ENCODE measurements around the gene TSPAN17.
A peak's percentile ranks its signal among the peaks of the same experiment; 100 is the strongest.

The TSPAN17 gene

DNA sequence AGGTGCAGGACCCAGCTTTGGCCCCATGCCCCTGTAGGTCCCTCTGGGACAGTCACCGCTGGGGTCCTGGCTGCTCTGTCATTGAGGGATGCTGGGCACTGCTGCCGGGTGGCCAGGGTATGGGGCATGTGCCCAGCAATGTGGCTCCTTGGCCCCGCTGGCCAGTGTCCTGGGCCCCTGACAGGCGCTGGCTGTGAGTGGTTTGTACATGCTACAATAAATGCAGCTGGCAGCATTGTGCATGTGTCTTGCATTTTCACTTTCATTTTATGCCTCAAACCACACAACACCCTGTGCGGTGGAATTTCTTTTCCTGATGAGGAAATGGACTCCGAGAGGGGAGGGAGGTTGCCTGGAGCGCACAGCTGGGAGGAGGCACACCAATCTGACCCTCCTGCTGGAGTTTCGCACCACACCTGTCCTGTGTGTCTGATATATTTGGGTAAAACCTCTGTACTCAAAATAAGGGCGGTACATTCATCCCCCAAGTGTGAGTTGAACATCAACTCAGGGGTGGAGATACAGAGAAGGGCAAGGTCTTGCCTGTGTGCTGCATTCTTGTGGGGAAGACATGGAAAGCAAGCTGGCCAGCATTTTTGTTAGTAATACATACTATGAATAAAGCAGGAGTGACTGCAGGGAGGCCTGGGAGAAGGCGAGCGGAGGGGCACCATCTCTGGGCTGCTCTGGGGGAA, 11.7 kb downstream of the TSPAN17 start:
- DNase-seq (ENCODE audit: low read depth in 1 of 2, low spot score in 1 of 2): no peak

- no peak for DNase-seq (ENCODE audit: low read depth in 1 of 2, low spot score in 1 of 2)
These were observed 12.2 kb downstream of the TSPAN17 start for GRCh38 chr5:176659512-176659839.

DNA sequence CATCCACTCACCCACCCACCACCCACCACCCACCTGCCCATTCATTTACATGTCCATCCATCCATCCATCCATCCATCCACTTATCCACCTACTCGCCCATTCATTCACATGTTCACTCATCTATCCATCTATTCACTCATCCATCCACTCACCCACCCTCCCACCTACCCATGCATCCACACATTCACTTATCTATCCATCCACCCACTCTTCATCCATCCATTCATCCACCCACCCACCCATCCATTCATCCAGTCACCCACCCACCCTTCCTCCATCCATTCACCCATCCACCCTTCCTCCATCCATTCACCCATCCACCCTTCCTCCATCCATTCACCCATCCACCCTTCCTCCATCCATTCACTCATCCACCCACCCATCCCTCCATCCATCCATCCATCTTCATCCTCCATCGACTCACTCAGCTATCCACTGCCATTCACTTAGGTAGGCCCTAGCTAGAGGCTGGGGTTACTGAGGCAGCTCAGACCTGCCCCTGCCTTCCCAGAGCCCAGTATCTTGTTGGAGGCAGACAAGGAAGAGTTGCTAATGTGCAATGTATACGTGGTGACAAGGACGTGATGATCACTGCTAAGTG, 12.7 kb downstream of the TSPAN17 start:
- no peak for DNase-seq (ENCODE audit: low read depth in 1 of 2, low spot score in 1 of 2)

- DNase-seq (ENCODE audit: low read depth in 1 of 2, low spot score in 1 of 2): no peak
These were observed 13.2 kb downstream of the TSPAN17 start for GRCh38 chr5:176660530-176660859.

DNA sequence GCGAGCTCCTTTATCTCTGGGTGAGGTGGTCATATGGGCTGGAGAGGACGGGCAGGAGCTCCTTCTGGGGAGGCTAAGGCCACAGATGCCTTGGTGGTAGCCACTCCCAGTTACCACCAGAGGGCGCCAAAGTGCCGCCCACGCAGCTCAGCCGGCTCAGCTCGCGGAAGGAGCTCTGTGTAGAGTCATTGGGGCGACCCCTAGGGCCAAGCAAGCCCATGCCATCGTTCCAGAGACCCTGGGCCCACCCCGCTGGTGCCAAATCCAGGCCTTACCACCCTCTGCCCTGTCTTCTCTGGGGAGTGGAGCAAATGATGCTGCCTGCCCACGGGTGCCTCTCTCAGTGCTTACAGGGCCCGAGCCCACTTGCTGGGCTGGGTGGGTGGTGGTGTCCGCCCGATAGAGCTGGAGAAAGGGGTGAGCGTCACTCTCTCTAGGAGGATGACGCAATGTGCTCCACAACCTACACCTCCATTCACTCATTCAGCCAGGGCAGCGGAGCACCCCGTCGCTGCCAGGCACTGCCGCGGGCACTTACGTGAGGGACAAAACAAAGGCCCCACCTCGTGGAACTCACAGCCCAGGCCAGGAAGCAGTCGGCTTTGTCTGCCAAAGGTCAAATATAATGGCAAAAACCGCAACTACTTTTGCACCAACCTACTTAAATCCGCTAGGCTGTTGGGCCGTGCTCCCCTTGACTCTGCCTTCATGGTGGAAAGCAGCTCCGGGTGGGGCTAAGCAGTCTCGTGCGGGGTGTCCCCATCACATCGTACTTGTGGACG, 13.8 kb downstream of the TSPAN17 start:
- peak; percentile 56 to 74 for DNase-seq (ENCODE audit: low read depth in 1 of 2, low spot score in 1 of 2)

DNA sequence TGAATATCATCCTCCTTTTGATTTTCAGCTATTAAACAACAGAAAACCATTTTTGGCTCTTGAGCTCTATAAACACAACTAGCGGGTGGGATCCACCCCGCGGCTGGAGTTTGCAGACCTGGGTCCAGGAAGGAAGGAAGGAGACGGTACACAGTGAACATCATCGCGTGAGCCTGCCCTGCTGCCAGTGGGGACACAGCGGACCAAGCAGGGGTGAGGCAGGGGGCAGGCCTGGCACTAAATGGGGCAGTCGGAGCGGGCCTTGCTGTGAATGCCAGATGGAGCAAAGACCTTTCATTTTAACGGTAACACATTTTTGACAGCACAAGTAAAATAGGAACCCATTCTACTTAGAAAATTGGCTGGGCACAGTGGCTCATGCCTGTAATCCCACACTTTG, 14.4 kb downstream of the TSPAN17 start:
- DNase-seq (ENCODE audit: low read depth in 1 of 2, low spot score in 1 of 2): no peak

DNA sequence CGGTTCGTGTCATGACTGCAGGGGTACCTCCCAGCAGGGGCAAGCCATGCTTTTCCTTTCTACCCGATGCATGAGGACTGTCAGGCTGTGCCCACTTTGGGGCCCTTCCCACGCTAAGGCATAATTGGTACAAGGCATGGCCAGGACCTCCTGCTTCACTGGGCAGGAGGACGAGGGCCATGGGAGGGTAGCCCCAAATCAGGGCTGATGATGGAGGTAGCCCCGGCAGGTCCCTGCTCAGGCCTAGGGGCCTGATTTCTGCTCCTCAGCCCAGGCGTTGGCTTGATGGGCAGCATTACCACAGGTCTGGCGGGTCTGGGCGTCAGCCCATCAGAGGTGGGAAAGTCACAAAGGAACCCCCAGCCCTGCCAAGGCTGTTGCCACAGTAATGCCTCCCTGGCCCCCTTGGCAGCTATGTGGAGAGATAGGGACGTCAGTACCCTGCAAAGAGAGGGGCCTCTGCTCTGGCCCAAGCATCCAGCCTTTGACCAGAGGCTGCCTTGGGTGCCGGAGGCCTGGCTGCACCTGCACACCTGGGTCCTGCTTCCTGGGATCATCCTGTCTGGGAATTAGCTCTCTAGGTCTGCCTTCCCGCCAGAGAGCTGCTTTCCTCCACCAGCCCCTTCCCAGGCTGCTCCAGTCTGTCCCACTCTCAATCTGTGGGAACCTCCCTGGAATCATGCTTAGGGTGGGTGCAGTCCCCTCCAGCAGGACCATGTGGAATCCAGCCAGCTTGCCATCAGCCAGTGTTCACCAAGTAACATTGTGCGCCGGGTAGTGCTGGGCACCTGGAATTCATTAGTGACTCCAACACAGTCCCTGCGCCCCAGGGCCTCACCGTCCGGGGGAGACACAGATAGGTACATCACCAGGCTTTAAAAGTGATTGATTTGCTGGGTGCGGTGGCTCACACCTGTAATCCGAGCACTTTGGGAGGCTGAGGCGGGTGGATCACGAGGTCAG, 15.4 kb downstream of the TSPAN17 start:
- no peak for DNase-seq (ENCODE audit: low read depth in 1 of 2, low spot score in 1 of 2)

GRCh38 chr5:176663566-176663965, 16.3 kb downstream of the TSPAN17 start:
- DNase-seq (ENCODE audit: low read depth in 1 of 2, low spot score in 1 of 2): no peak

GRCh38 chr5:176664479-176664878, 17.2 kb downstream of the TSPAN17 start:
- DNase-seq (ENCODE audit: low read depth in 1 of 2, low spot score in 1 of 2): no peak

- no peak for DNase-seq (ENCODE audit: low read depth in 1 of 2, low spot score in 1 of 2)
These were observed 17.6 kb downstream of the TSPAN17 start for GRCh38 chr5:176664886-176665285.

- no peak for DNase-seq (ENCODE audit: low read depth in 1 of 2, low spot score in 1 of 2)
These were observed 18.2 kb downstream of the TSPAN17 start for GRCh38 chr5:176665517-176665916.

DNA sequence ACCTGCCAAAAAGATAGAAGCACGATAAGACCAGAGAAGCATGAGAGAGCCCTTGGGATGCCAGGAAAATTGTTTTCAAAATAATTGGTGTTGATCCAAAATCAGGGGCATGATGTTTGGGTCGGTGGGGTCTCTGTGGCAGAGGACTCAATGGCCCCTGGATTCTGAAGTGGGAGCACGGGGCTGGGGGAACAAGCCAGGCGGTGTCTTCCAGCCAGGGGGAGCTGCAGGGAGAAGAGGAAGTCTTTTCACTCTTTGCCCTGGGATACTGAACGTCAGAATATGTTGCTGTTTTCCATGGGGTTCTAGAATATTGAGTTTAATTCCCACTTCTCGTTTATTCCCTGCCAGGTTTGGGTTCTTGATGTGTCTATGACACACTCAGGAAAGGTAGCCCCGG, 20.4 kb downstream of the TSPAN17 start:
- DNase-seq (ENCODE audit: low read depth in 1 of 2, low spot score in 1 of 2): no peak

DNA sequence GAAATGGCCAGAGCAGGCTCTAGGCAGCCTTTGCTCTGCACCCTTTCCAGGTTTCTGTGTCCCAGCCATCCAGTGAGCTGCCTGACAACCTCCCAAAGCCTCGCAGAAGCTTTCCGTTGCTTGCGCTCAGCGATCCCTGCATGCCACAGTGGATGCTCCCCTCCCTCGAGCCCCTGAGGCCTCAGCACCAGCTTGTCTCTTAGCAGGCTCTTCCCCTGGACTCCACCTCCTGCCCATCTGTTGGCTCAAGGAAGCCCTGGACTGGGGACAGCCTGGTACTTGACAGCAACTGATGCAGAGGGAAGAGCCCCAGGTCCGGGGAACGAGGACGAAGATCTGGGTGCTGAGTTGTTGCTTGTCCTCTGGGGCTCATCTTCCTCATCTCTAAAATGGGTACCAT, 23.2 kb downstream of the TSPAN17 start:
- DNase-seq (ENCODE audit: low read depth in 1 of 2, low spot score in 1 of 2): no peak

GRCh38 chr5:176671399-176671798, 24.1 kb downstream of the TSPAN17 start:
- DNase-seq (ENCODE audit: low read depth in 1 of 2, low spot score in 1 of 2): no peak

DNA sequence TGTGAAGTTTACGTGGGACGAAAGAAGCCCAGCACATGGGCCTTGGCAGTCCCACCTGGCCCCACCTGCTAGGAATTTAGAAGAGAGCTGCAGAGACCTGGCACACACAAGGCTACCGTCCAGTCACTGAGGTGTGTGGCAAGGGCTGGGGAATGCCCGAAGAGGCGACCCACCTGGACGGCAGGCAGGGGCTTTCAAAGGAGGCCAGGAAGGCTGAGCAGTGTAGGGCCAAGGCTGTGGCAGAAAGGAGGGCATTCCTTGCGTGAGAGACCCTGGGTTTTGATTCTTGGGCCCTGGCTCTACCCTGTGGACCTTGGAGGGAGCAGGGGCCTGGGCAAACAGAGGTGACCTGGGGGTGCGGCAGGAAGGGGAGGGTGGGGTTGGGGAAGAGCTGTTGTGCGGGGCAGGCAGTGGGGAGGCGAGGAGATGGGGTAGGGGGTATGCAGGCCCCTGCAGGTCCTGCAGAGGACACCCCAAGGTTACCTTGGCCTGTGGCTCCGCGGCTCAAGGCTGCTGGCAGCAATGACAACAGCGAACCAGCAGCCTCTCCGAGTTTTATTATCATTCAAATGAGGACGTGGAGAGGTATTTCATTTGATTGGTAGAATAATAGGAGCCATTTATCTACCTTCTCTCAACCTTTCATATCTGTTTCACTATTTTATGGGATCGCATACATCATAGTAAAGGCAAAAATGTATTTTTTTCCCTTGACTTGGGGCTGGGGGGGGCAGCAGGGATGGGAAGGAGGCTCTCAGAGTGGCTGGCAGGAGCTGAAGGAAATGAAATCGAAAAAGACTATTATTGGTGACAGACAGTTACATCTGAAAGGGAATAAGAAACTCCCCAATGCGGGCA, 24.8 kb downstream of the TSPAN17 start:
- DNase-seq (ENCODE audit: low read depth in 1 of 2, low spot score in 1 of 2): no peak

DNA sequence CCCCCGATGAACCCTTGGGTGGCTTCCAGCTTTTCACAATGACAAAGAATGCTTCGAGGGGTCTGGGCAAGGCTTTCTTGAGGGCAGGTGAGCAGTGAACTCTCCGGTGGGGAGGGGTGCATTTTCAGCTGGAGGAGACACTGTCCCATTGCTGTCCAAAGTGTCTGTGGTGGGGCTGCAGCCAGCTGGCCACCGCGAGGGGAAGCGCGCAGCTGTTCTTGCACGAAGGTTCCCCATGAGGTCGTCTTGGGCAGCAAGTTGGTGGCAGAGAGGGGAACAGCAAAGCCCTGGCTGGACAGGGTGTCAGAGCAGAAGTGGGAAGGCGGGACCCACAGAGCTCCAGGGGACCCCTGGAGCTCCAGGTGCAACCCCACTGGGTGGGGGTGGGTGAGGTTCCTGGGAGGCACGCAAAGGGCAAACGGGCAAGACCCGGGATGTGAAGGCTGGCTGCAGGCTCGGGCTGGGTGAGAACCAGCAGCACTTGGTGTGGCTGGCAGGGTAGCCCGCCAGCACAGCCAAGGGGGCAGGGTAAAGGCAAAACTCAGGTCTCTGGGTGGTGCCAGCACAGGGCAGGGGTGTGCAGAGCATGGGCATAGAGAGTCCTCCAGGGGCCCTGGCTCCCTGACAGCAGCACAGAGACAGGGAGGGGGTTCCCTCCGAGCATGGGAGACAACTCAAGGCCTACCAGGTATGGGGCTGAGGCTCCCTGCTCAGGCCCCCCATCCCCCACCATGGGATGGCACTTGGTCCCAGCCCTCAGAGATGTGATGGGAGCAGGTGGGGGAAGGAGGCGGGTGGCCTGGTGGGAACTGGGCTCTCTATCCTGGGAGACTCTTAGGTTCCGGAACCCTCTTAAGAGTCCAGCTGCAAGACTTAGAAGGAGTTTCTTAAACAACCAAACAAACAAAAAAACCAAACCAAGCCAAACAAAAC, 26.6 kb downstream of the TSPAN17 start:
- no peak for DNase-seq (ENCODE audit: low read depth in 1 of 2, low spot score in 1 of 2)

DNA sequence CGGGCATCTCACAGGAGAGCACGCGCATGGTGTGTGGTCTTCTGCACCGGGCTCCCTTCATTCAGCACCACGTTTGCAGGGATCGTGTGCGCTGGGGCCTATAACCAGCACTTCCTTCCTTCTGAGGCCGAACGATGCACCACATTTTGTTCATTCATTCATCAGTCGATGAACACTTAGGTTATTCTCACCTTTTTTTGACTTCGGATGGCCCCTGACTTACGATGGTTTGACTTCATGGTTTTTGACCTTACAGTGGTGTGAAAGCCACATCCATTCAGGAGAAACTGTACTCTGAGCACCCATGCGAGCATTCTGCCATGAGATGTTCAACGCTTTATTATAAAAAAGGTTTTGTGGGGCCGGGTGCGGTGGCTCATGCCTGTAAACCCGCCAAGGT, 27.5 kb downstream of the TSPAN17 start:
- DNase-seq (ENCODE audit: low read depth in 1 of 2, low spot score in 1 of 2): no peak

DNA sequence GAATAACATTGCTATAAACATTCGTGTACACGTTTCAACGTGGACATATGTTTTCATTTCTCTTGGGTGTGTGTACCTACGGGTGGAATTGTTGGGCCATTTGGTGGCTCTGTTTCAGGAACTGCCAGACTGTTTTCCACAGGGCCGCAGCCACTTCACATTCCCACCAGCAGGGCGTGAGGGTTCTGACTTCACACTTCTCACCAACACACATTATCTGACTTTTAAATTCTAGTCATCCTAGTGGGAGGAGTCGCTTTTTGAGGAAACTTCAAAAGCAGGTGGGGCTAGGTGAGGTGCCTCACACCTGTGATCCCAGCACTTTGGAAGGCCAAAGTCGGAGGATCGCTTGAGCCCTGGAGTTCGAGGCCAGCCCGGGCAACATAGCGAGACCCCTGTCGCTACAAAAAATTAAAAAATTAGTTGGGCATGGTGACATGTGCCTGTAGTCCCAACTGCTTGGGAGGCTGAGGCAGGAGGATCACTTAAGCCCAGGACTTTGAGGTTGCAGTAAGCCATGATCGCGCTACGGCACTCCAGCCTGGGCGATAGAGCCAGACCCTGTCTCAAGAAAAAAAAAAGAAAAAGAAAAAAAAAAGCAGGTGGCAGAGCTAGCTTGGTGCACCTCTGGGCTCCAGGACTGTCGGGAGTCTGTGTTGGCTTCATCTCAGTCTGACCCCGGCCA, 28.5 kb downstream of the TSPAN17 start:
- DNase-seq (ENCODE audit: low read depth in 1 of 2, low spot score in 1 of 2): no peak

GRCh38 chr5:176676361-176676824, 29.1 kb downstream of the TSPAN17 start:
- DNase-seq (ENCODE audit: low read depth in 1 of 2, low spot score in 1 of 2): no peak
